GM21737 (cell line): ENCODE data around the gene TVP23C.

Source experiments
- ATAC-seq: cut with Tn5 transposase; IDR thresholded peaks from one replicate; pipeline ENCODE4 v1.9.1; 2021; ENCODE audit warnings: mild to moderate bottlenecking, moderate library complexity; ENCODE audit not compliant: unreplicated experiment

The TVP23C gene

DNA sequence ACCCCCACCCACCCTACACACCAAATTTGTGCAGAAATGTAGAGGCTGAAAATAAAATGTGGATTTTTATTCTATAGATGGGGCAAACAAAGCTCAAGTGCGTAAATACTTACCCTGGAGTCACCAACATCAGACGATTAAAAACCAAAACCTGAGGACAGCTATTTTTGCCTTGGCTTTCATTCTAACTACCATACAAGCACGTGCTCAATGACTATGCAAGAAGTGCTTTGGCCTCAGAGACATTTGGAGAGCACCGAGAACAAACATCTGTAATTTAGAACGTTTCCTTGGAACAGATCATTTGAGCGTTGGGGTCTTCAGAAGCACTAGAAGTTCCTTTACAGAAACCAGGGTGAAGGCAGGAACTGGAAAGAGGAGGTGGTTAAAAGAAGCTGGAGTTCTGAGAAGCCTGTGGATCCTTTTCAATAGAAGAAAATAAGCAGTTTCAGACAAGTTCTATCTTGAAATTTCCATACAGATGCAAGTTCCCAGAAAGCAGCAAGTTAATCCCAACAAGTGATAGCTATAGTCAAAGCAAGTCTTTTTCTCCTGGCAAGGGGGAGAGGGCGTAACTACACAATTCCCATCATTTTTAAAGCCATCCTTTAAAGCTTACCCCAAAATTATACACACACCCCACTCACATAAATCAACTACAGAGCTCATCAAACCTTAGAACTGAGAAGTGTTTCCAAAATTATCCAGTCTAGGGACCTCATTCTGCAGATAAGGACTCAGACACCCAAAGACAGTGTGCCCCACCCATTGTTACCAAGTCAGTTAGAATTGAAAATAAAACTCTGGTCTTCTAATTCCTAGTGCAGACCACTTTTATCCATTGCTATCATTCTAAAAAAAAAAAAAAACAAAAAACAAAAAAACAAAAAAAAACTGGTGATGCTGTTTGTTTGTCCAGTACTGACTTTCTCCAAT lies 66.3 kb downstream of the TVP23C start:
- no peak for ATAC-seq

DNA sequence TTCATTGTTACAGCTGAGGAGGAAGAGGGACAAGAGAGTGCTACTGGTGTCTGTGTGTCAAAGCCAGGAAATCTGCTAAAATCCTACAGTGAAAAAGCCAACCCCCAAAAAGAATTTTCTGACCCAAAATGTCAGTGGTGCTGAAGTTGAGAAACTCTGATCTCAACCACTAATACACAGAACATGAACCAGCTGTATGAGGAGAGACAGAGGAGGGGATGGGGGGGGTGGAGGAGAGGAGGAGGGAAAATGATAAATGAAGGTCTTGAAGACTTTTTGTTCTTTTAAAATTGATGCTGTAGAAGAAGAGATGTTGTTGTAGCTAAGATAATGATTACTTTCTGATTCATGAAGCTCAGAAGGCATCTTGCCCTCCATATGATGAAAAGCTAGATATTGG lies 68.5 kb downstream of the TVP23C start:
- ATAC-seq: no peak

DNA sequence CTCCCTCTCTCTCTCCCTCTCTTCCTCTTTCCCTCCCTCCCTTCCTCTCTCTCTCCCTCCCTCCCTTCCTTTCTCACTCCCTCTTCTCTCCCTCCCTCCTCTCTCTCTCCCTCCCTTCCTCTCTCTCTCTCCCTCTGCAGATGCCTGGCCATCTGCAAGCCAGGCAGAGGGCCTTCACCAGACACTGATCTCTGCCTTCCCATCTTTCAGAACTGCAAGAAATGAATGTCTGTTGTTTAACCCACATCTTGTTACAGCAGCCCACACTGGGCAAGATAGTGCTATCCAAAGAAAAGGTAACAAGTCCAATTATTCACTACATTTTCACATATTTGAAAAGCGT lies 69.6 kb downstream of the TVP23C start:
- no peak for ATAC-seq

DNA sequence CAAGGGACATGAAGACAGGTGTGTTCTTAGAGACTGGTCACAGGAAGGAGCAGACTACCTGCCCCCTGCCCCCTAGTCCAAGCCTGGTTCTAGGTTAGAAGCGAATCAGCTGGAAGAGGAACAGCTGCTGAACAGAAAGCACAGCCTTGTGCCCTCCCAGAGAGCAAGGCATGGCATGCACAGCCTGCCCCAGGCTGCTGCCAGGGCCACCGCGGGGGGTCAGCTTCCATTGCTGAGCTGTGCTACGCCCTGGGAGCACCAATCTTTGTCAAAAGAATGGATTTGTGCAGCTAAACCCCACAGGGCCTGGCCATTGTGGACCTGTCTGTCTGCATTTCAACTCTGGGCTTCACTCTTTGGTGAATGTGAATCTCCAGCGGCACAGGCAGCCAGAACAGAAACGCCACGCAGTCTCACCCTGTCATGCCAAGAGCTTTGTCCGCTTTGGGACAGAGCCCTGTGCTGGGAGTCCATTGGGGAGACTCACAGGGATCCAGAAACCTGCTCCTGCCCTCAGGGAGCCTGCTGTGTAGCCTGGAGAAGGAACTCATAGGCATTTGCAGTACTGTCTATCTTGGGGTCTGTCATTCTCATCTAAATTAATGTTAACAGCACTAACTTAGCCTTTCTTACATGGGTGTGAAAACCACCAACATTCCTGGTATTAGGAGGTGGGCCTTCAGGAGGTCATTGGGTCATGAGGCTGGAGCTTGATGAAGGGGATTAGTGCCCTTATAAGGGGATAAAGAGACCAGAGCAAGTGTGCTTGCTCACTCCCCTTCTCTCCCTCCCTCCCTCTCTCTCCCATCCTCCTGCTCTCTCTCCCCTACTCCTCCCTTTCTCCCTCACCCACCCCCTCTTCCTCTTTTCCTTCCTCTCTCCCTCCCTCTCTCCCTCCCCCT lies 70.2 kb downstream of the TVP23C start:
- no peak for ATAC-seq

DNA sequence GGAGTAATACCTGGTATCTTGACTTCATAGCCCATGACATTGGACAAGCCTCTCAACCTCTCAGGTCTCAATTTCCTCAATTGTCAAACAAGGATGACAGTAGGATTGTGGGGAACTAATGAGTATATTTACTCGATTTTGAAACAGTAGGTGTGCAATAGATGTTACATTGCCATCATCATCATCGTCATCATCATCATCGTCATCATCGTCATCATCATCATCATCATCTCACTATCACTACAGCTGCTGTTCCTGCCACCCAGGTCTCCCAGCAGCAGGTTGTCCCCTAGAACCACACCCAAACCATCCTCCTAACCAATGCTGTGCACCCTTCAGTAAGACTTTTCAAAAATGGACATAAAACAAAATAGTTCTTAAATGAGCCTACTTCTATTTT lies 71.1 kb downstream of the TVP23C start:
- ATAC-seq: no peak

DNA sequence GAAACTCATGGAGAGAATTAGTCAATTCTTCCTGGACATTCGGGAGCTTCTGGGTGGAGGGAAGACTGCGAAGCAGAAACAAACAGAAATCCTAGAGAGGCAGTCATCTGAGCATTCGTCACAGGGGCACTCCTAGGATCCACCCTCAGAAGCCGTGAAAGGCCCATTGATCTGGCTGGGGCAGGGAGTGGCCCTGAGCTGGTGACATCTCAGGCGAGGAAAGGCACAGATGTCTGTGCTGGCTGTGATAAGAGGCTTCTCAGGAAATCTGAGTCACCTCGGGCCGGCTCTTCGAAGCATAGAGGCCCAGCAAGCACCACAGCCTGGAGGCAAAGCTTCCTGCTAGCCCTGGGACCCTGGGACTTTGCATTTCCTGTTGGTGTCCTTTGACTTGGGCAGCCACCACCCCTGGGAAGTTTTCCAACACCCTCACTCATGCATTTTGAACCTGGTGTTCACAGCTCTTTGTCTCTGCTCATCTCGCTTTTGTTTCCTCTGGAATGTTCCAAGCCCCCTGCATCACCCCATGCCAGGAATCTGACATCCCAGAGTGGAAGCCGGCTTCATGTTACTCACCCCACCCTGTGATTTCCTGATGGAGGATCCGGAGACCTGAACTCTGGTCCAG lies 72.5 kb downstream of the TVP23C start:
- no peak for ATAC-seq

DNA sequence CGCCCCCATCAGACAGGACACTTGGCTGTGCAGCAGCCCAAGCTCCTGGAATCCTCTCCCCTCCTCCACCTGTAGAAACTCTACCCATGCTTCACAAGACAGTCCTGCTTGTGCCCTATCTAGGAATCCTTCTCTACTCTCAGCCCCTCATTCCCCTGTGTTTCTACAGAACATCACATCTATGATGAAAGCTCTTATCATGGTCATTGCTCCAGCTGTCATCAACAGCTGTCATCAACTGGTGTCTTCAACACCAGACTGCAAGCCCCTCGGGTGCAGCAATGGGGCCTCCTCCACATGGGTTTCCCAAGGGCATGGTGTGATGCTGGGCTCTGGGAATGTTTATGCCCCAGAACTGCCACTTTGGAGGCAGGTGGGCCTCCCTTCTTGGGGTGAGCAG lies 74.7 kb downstream of the TVP23C start:
- no peak for ATAC-seq

DNA sequence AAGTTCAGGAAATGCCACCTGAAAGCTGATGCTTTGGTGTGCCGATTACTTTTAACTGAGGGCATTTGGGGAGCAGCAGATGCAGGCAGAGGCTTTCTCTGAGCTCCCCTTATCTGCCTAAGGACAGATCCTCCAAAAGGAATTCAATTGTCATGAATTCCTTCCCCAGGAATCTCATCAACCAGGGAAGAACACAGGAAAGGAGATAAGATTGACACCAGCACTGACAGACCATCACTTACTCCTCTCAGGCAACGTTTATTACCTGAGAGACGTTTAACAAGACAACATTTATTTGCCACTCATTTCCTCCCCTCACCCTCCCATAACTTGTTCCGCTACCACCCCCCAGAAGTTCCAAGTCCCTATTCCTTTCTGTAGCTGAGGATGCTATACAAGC lies 78.2 kb downstream of the TVP23C start:
- ATAC-seq: no peak

DNA sequence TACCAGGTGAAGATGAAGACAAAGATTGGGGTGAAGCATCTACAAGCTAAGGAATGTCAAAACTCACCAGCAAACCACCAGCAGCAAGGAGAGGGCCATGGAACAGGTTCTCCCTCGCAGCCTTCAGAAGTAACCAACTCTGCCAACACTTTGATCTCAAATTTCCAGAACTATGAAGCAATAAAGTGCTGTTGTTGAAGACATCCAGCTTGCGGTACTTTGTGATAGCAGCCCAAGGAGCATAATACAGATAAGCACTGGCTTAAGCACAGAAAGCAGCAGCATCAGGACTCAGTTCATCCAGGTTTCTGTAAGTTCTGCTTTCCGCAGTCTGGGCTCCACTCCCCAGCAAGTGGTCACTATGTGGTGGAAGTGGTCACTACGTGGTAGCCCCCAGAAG lies 79.9 kb downstream of the TVP23C start:
- ATAC-seq: no peak

DNA sequence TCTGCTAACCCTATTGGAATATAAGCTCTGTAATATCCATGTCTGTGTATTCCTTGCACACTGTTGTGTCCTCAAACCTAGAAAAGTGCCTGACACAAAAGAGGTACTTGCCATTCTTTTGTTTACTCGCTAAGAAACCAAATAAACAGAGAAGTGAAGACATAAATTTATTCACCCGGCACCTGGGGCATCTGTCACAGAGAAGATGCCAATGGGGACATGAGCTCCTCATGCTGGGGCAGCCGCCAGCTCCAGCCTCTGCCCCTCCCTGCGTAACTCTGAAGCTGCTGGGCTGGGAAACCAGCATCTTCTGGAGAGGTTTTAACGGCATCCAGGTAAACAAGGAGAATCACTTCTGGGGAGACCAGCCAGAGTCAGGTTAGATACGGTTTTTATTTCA lies 80.8 kb downstream of the TVP23C start:
- no peak for ATAC-seq

DNA sequence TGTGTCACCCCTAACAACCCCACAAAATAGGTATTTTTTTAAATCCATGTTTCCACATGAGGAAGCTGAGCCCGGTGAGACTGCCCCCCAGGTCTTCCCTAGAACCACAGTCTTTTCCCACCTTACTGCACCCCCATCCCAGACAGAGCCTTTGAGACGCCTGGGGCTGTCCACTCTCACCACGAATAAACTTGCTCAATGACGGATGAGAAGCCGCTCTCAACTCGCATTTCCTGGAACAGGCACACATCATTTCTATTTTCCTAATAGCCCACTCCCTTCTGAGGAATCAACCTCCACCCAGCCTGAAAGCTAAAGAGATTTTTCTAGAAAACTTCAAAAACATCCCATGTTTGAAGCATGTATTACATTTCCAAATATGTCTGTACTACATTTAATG lies 81.8 kb downstream of the TVP23C start:
- ATAC-seq: no peak

DNA sequence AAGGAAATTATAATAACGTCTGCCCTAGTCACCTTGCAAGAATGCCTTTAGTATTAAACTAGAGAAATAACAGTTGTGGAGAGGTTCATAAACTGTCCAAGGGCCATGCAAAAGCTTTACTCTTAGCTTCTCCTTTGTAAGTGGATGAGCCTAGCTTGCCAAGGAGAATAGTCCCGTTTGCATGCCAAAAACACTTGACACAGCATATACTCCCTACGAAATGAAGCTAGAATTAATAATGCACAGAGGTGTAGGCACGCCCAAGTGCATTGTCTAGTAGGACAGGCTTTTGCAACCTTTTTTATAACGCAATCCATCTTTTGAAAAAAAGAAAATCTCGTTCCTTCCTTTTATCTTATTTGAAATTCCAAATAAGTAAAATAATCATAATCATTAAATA lies 83.1 kb downstream of the TVP23C start:
- ATAC-seq: no peak

DNA sequence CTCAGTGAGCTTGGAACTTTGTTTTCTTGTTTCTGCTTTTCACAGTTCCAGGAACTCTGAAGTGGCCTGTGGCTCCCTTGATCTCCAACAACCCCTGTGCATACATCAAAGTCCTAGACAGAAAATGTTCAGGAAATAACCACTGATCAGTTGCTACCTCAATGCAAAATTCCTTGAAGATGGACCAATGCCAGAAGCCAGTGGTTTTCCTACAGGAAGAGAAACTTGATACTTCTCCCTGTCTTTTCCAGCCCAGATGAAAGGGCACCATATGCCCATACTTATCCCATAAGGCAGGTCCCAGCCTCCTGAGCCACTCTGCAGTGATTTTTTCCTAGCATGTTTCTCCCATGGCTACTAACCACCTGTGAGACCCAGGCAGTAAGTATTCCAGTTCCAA lies 83.6 kb downstream of the TVP23C start:
- no peak for ATAC-seq

DNA sequence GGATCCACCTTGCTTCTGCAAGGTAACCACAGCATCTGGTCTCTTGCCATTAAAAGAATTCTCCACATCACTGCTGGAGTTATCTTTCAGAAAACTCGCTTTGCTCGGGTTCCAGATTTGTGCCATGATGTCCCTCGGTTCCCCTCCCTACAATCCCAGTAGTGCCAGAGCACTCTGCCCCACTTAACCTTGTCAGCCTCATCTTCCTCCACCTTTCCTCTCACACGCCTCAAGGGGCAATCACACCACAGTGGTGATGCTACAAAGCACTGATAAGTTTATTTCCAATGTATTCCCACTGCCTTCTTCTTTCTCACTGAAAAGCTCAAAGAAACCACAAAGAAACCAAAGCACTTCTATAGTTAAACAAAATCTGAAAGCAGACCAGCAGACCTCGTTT lies 84.4 kb downstream of the TVP23C start:
- no peak for ATAC-seq

DNA sequence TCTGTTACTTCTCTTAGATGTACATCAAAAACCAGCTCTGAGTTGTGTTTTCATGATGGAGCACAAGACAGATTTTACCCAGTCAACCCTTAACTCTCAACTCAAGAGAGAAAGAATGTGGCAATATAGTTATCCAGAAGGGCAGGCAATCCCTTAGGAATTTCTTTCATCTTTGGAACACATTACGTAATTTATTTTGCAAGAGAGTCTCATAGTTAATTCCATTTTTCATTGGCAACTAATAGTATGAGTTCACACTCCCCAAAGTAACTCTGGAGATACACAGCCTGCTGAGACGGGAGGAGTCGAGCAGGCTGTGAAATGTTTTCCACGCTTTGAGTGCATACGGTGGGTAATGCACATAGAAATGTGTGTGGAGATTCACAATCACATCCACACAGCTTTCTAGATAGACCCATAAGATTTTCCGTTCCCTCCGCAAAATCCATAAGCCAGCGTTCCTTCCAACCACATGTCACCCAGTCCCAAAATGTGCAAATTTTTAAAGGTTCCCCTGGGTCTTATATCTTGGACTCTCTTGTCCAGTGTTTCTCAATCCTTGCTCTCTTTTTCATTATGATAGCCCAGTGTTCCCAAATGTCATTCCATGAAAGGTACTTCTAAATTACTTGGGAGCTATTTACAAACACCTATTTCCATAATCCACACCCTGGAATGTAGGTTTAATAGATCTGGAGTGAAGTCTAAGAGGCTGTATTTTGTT lies 87.5 kb downstream of the TVP23C start:
- ATAC-seq: no peak

DNA sequence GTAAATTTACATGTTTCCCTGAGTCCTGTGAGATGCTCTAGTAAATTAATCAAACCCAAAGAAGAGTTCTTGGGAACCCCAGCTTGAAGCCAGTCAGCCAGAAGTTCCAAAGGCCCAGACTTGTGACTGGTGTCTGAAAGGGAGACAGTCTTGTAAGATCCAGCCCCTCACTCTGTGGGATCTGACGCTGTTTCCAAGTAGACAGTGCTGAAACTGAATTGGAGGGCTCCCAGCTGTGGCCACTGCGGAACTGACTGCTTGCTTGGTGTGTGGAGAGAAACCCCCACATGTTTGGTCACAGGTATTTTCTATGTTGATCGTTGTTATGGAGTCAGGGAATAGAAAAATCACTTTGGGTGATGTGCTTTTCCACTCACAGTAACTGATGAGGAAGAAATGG lies 90.4 kb downstream of the TVP23C start:
- no peak for ATAC-seq

DNA sequence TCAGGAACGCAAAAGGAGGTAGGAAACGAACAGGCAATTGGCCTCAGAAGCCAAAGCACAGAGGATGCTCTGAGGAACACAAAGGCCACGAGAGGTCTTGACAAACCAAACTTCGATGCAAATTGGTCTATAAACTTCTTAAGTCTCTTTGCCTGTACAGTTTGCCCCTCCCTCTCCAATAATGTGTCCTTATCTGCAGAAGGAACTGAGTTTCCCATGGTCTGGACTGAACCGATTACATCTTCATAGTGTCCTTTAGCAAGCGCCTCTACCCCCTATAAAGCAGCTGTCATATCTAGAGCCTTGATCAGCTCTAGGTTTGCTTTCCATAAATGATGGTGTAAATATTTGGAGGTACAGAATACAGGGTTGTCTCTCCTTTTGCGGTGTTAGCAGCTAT lies 92.7 kb downstream of the TVP23C start:
- no peak for ATAC-seq

DNA sequence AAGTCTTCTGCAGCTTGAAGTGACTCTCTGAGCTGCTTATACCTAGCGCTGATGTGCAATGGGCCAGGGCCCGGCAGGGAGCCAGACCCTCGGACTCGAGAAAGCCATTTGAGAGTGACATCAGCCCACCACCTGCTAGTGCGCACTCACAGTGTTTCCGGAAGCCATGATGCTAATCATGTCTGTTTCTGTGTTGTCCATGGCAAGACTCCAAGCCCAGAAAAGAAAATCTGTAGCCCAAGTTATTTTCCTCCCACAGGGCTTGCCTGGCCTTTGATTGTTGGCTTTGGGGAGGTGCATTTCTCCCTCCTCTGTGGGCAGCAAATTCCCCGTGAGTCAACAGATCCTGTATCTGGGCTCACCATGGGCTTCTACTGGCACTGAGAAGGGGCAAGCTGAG lies 94.0 kb downstream of the TVP23C start:
- no peak for ATAC-seq

DNA sequence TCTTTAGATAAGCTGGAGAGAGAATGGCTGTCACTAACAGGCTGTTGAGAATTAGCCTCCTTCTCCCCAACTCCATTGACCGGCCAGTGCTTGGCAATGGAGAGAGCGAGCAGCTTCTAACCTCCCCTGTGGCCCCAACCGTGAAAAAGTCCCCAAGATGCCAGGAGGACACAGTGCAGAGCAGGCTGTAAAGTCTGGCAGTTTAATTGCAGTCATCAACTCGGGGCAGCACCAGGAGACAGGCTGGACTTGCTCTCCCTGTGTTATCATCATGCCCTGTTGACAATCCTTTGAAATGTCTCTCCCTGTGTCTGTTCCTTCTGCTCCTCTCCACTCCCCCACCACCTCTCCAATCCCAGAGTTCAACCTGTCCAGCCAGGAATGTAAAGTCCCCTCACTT lies 95.2 kb downstream of the TVP23C start:
- ATAC-seq: no peak

DNA sequence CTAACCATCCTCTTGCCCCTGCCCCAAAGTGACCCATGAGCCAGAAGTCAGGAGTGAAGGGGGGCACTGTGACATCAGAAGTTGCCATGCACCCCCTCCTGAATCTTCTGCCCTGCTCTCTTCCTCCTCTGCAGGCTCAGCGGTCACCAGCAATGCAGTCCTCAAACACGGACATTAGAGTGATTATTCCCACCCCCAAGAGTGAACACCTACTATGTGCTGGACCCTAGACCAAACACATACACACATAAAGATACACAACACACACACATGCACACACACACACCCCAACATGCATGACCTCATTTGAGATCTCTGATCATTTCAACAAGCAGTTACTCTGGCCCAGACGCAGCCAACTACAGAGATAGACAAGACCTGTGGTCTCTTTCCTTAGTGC lies 95.7 kb downstream of the TVP23C start, which contains the start of gene CDRT4:
CDRT4 (minus strand) TSS at position 30 of the 400 bp plus-strand sequence. CDS start 27,383 bp downstream, outside the sequence.
- no peak for ATAC-seq

DNA sequence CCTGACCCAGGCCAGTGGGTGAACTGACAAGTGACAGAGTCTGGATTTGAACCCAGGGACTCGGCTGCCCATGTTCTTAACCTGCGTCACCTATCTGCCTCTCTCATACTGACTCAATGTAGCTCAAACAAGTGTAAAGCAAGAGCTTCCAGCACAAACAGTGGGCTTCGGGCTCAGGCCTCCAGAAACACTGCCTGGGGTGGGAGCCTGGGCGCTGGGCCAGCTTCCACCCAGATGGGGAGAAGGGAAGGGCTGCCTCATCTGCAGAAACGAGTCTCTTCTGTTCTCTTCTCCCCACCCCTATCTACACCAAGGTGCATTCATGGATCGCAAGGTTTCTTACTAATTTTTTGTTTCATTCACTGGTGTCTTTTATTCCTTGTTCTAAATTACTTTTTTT lies 97.2 kb downstream of the TVP23C start:
- no peak for ATAC-seq
